AG04450 (cell line): ENCODE measurements around the gene NTNG2. TPM values are rescaled to one million over a fixed set of nuclear protein-coding genes. Genes with fewer than 3 reads are reported as not detected.

Experiments used
- CTCF ChIA-PET: fragments of 300-600, 350-600 bp; formaldehyde crosslinking; extraction: SDS; loops from one replicate; lab custom pipeline; 2022; ENCODE audit warnings: antibody characterized with exemption, inconsistent platforms; lab: Charles Lee
- POLR2A ChIA-PET: fragments of 350-600 bp; formaldehyde crosslinking; extraction: SDS; loops from one replicate; lab custom pipeline; 2021; ENCODE audit warnings: antibody characterized with exemption, inconsistent platforms; lab: Yijun Ruan, JAX
- DNase-seq: peaks from one replicate; pipeline ENCODE4 v3.0.0-alpha.2; 2011; ENCODE audit warnings: low read depth, low spot score
- H3K27ac ChIP-seq: one replicate; pipeline ENCODE4 v1.5.1; 2012; ENCODE audit warnings: low read depth, low read length, control low read depth
- H3K27me3 ChIP-seq: one replicate; pipeline ENCODE4 v1.6.0; 2012; ENCODE audit warnings: low read length; ENCODE audit not compliant: control insufficient read depth, insufficient read depth
- H3K4me3 ChIP-seq: 2 replicates; pipeline ENCODE4 v1.5.1; 2011; ENCODE audit warnings: mild to moderate bottlenecking, low read depth, low read length, control low read depth
- H3K9me3 ChIP-seq: 2 replicates; pipeline ENCODE4 v1.5.1; 2012; ENCODE audit warnings: low read length; ENCODE audit not compliant: control insufficient read depth, insufficient read depth
- CTCF ChIP-seq: IDR thresholded peaks from 2 replicates; pipeline ENCODE4 v1.5.1; 2011; ENCODE audit warnings: low read depth, low read length, control low read depth, inconsistent platforms
- polyA minus RNA-seq: library from RNA; depleted of rRNA, polyadenylated mRNA; stranded (reverse); fragments of >200 nt; gene quantifications from 2 replicates; pipeline ENCODE4 v1.2.3, GENCODE V29; 2011; rRNA and poly(A)+ RNA removed
- polyA plus RNA-seq: library from polyadenylated mRNA; depleted of rRNA; stranded (reverse); fragments of >200 nt; gene quantifications from 2 replicates; pipeline ENCODE4 v1.2.3, GENCODE V29; 2011; rRNA removed

NTNG2 gene
- 0.93 and 1.3 TPM in 2 replicates for polyA plus RNA-seq
- 1.3 and 1.5 TPM in 2 replicates for polyA minus RNA-seq

GRCh38 chr9:132161743-132162184, at the start of gene NTNG2:
TSS of gene NTNG2 (plus strand) at chr9:132162058. CDS start at chr9:132166832, 4,774 bp downstream.
- ChIA-PET POLR2A (no interaction called here), CTCF (interaction anchor here (0.7 kb wide), 1 partner anchor 1568 kb away, joined by 3 read pairs; no protein-coding TSS in a partner anchor)
- TF ChIP-seq CTCF, result no peak
- Histone ChIP-seq H3K9me3 (peaks cover 2% of the 10 kb centered on the region; the same call in 1 of the 2 replicates), H3K4me3 (peak within 1 kb of the TSS; percentile 69), H3K27ac (no peak within 1 kb of the TSS), H3K27me3 (peaks cover 68% of the 10 kb centered on the region)
- DNase-seq, result no peak

GRCh38 chr9:132114102-132114707, 47.7 kb upstream of the NTNG2 start:
- H3K27ac ChIP-seq, result no peak overlapping the region
- peak; percentile 23 for DNase-seq
- peaks cover 23% of the 10 kb centered on the region for H3K27me3 ChIP-seq
- ChIA-PET POLR2A (no interaction called here), CTCF (interaction anchor here (0.7 kb wide), 1 partner anchor 125 kb away, joined by 3 read pairs; no protein-coding TSS in a partner anchor)
- no peak overlapping the region for H3K4me3 ChIP-seq
- H3K9me3 ChIP-seq, result no peaks in the 10 kb centered on the region
- no peak for TF ChIP-seq CTCF

GRCh38 chr9:132116583-132116982, 45.3 kb upstream of the NTNG2 start:
- ChIA-PET CTCF (no interaction called here), POLR2A (no interaction called here)
- Histone ChIP-seq H3K9me3 (no peaks in the 10 kb centered on the region), H3K27ac (no peak overlapping the region), H3K27me3 (peaks cover 32% of the 10 kb centered on the region), H3K4me3 (no peak overlapping the region)
- no peak for DNase-seq
- no peak for TF ChIP-seq CTCF

- TF ChIP-seq CTCF, result no peak
- DNase-seq, result no peak
- ChIA-PET POLR2A (no interaction called here), CTCF (no interaction called here)
- no peaks in the 10 kb centered on the region for H3K9me3 ChIP-seq
- H3K27me3 ChIP-seq, result peaks cover 36% of the 10 kb centered on the region
- H3K4me3 ChIP-seq, result no peak overlapping the region
- no peak overlapping the region for H3K27ac ChIP-seq
Observed at GRCh38 chr9:132117694-132118093, 44.2 kb upstream of the NTNG2 start.

- POLR2A ChIA-PET, result no interaction called here
- Histone ChIP-seq H3K9me3 (no peaks in the 10 kb centered on the region), H3K27ac (no peak overlapping the region), H3K27me3 (peaks cover 64% of the 10 kb centered on the region), H3K4me3 (no peak overlapping the region)
- TF ChIP-seq CTCF, result no peak
- no peak for DNase-seq
- CTCF ChIA-PET, result no interaction called here
Observed at GRCh38 chr9:132121021-132121420, 40.8 kb upstream of the NTNG2 start.
